Prostate gland (tissue), 2 donors: ENCODE results near the gene TNIP1.

ENCODE experiments used
- CTCF ChIP-seq, 4 experiments: fragments of 200-600 bp in 2 of 4; fragments of 450-650 bp in 2 of 4; sonication (generic) in 2 of 4; IDR thresholded peaks; 1 replicate in 3 of 4; 2 replicates in 1 of 4; pipeline ENCODE4 v1.5.1; 2016 to 2019; ENCODE audit warnings: antibody characterized with exemption in 4 of 4, mild to moderate bottlenecking in 2 of 4, moderate library complexity in 2 of 4
- POLR2A ChIP-seq: fragments of 450-650 bp; IDR thresholded peaks from one replicate; pipeline ENCODE4 v1.6.1; 2016; ENCODE audit warnings: antibody characterized with exemption, mild to moderate bottlenecking
- POLR2AphosphoS5 ChIP-seq: sonication (generic); formaldehyde crosslinking; IDR thresholded peaks from one replicate; pipeline ENCODE4 v1.6.1; 2017; ENCODE audit warnings: antibody characterized with exemption

DNA sequence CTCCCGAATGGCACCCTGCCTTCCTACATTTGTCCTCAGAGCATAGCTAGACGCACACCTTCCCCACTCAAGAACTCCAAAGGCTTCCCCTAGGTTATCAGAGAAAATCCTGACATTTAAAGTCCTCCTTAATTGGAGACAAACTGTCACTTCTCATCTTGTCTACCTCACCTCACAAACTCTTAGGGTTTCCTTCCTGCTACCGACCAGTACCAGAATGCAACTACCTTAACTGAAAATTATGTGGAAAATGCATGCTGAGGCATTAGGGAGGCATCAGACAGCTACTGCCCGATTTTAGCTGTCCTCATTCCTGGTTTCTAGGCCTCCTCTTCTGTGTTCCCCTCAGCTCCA, 17.9 kb upstream of the TNIP1 start:
- TF ChIP-seq CTCF (IDR thresholded peaks at IDR 0.05) = no peak
- TF ChIP-seq POLR2A = no peak
- TF ChIP-seq POLR2AphosphoS5 = no peak
